ENCODE results near the gene DDX24.
A peak's percentile ranks its signal among the peaks of the same experiment; 100 is the strongest.

DDX24 gene

GRCh38 chr14:94080621-94081385 is at the start of gene DDX24, which contains the start of gene IFI27L1:
TSS of gene DDX24 (minus strand) at chr14:94081202. CDS start at chr14:94079742, 1,460 bp downstream.
TSS of gene IFI27L1 (plus strand) at chr14:94081310. CDS start at chr14:94096938, 15,628 bp downstream.
- DNase-seq, result peak; percentile 93

- peak; percentile 44 for DNase-seq
Observed at GRCh38 chr14:94129758-94130414, 48.9 kb upstream of the DDX24 start.

- DNase-seq, result peak; percentile 83
Observed at GRCh38 chr14:94129111-94129757, 48.2 kb upstream of the DDX24 start, which contains the start of gene IFI27L2. TSS of gene IFI27L2 (minus strand) at chr14:94129604. CDS start at chr14:94129564, 40 bp downstream.

- no peak for DNase-seq
Observed at GRCh38 chr14:94128216-94128839, 47.3 kb upstream of the DDX24 start.

- no peak for DNase-seq
Observed at GRCh38 chr14:94127330-94127729, 46.3 kb upstream of the DDX24 start.

GRCh38 chr14:94126800-94127199 is 45.8 kb upstream of the DDX24 start:
- DNase-seq, result no peak

- DNase-seq, result no peak
Observed at GRCh38 chr14:94126419-94126677, 45.3 kb upstream of the DDX24 start.

- DNase-seq, result no peak
Observed at GRCh38 chr14:94125659-94126418, 44.8 kb upstream of the DDX24 start.

GRCh38 chr14:94124582-94125377 is 43.8 kb upstream of the DDX24 start:
- DNase-seq, result no peak

GRCh38 chr14:94123868-94124267 is 42.9 kb upstream of the DDX24 start:
- DNase-seq, result no peak

- no peak for DNase-seq
Observed at GRCh38 chr14:94123296-94123695, 42.3 kb upstream of the DDX24 start.

- no peak for DNase-seq
Observed at GRCh38 chr14:94122438-94122837, 41.4 kb upstream of the DDX24 start.

GRCh38 chr14:94121485-94121884 is 40.5 kb upstream of the DDX24 start:
- DNase-seq, result no peak

- DNase-seq, result peak; percentile 30
Observed at GRCh38 chr14:94120667-94121340, 39.8 kb upstream of the DDX24 start.

- no peak for DNase-seq
Observed at GRCh38 chr14:94119071-94119470, 38.1 kb upstream of the DDX24 start.

- no peak for DNase-seq
Observed at GRCh38 chr14:94117856-94118255, 36.9 kb upstream of the DDX24 start.

- DNase-seq, result no peak
Observed at GRCh38 chr14:94116701-94117100, 35.7 kb upstream of the DDX24 start.

GRCh38 chr14:94115631-94116030 is 34.6 kb upstream of the DDX24 start:
- no peak for DNase-seq

GRCh38 chr14:94115058-94115591 is 34.1 kb upstream of the DDX24 start:
- DNase-seq, result no peak

GRCh38 chr14:94114589-94115057 is 33.6 kb upstream of the DDX24 start:
- DNase-seq, result no peak

Data from fibroblast of upper back skin (primary cell).